Stimulated activated CD8-positive, alpha-beta memory T cell treated with anti-CD3 and anti-CD28 coated beads, Interleukin-15, amount 100 ng/mL, for 1 hour (primary cell): ENCODE measurements around the gene TRIM51.
"Not testable (repeated sequence)": the region's sequence is repeated elsewhere in the genome, so short reads cannot be mapped to it uniquely, and the experiment has no call there.

Source experiments
- DNase-seq: peaks from one replicate; pipeline ENCODE4 v3.0.0-alpha.2; 2020; ENCODE audit warnings: low read depth

Gene TRIM51, protein sequence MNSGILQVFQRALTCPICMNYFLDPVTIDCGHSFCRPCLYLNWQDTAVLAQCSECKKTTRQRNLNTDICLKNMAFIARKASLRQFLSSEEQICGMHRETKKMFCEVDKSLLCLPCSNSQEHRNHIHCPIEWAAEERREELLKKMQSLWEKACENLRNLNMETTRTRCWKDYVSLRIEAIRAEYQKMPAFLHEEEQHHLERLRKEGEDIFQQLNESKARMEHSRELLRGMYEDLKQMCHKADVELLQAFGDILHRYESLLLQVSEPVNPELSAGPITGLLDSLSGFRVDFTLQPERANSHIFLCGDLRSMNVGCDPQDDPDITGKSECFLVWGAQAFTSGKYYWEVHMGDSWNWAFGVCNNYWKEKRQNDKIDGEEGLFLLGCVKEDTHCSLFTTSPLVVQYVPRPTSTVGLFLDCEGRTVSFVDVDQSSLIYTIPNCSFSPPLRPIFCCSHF

DNA sequence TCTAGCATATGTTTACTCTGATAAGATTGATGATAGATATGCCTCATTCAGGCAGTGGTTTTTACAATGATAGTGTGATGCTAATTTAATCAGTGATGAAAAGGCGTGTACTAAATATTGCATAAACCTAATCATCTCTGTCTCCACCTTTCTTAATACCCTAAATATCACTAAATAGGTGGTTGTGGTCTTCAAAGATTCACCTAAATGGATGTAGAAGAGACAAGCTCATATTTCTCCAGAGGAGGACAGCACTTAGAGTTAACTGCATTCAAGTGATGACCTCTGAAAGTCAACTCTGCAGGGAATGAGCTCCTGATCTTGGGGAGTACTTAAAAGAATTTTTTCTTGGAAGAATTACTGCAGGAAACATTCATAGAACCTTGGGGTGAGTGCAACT is at the start of gene TRIM51:
TSS of gene TRIM51 (plus strand) at position 301 of the 400 bp plus-strand sequence. CDS start 2,132 bp downstream, outside the sequence.
- not testable (repeated sequence) for DNase-seq

GRCh38 chr11:55838452-55838851 is 44.6 kb upstream of the TRIM51 start, which contains the start of gene OR5D16:
OR5D16 (plus strand) TSS chr11:55838752; CDS start chr11:55838752, 0 bp downstream.
- no peak for DNase-seq

GRCh38 chr11:55847453-55847852 is 35.6 kb upstream of the TRIM51 start:
- no peak for DNase-seq

GRCh38 chr11:55849037-55849436 is 34.1 kb upstream of the TRIM51 start:
- no peak for DNase-seq

GRCh38 chr11:55852141-55852540 is 31.0 kb upstream of the TRIM51 start:
- no peak for DNase-seq

- no peak for DNase-seq
Measured at GRCh38 chr11:55854704-55855103, 28.4 kb upstream of the TRIM51 start.

DNA sequence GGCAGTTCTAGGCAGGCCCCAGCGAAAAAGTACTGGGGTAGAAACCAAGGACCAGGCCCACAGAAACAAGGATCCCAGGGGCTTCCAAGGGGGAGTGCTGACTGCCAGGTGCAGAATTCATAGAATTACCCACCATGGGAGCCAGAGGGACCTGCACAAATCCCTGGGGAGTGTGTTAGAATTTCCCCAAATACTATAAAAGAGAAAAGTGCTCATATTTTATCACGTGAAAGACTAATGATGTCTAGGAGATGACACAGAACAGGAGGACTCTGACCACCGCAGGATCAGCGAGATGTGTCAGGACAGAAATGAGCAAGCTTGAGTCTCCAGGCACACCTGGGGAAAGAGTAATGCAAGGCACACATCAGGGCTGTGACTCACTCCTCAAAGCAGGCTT is 15.7 kb upstream of the TRIM51 start:
- DNase-seq = not testable (repeated sequence)

DNA sequence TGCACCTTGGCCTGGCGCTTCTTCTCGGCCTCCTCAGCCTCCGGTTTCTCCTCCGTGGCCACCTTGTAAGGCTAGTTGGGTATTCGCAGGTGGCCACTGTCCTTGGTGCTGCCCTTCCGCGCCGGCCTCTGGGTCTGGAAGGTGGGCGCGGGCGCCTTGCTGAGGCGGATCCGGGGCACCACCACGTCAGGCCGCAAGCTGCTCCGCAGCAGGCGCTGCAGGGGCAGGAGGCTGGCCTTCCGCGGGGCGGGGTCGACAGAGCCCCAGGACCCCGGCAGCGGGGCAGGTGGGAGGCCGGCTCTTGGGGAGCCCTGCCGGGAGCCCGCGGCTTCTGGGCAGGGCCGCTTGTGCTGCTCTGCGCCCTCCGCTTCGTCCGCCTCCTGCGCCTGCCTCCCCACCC is 10.4 kb upstream of the TRIM51 start:
- not testable (repeated sequence) for DNase-seq

- not testable (repeated sequence) for DNase-seq
Measured at GRCh38 chr11:55873146-55873545, 10.0 kb upstream of the TRIM51 start.

GRCh38 chr11:55884995-55885394 is 1.9 kb downstream of the TRIM51 start:
- DNase-seq = not testable (repeated sequence)

GRCh38 chr11:55885481-55885880 is 2.4 kb downstream of the TRIM51 start:
- not testable (repeated sequence) for DNase-seq

DNA sequence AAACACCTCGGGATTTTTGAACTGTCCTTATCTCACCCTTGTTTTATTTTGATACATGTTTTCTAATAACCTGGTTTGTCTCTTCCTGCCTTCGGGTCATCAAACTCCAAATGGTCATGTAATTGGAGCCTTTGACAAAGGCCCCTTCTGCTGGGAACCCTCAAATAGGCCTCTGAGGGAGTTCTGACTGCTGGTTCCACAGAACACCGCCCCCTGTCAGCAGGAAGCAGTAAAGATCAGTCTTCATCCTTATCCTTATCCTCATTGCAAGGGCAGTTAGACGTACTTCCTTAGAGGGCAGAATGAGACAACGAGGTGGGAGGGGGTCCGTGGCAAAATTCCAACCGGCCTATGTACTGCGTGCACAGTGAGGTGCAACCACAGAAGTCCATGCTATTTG is 12.1 kb downstream of the TRIM51 start:
- no peak for DNase-seq

GRCh38 chr11:55902308-55902707 is 19.2 kb downstream of the TRIM51 start:
- DNase-seq = no peak

DNA sequence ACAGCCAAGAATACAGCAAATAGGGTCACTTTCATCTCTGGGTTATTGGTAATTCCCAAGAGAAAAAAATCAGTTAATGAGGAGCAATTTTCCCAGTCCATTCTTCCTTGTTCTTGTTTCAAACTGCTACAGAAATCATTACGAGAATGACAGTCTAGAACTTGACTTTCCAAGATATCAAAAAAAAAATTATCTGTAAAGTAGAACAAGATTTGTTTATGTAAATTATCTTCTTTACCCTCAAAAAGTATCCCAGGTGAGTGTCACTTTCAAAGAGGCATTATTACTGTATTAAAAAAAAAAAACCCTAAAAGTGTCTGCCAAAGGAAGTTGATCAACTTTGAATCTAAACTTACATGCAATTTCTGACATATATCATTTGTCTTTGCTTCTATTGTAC is 31.4 kb downstream of the TRIM51 start, which contains the start of gene OR5W2:
TSS of gene OR5W2 (minus strand) at position 101 of the 400 bp plus-strand sequence. CDS start at position 101, 0 bp downstream.
- DNase-seq = no peak

DNA sequence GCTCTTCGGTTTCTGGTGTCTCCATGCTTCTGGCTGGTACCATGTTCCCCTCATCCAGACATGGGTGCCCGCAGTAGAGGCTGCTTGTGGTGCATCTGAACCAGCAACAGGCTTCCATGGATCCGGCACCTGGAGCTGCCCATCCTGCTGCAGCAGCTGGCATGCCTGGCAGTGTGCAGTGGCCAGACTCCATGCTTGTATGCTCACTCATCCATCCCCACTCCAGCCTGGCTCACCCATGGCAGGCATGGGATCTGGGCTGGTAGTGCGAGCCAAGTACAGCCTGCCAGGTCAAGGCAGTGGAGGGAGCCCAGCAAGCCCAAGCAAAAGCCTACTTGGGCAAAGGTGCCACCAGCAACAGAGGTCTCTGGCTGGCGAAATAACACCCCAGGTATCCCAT is 37.4 kb downstream of the TRIM51 start:
- DNase-seq = no peak

- DNase-seq = no peak
Measured at GRCh38 chr11:55936300-55936699, 53.2 kb downstream of the TRIM51 start, which contains the start of gene OR5I1. OR5I1 (minus strand) TSS chr11:55936400; CDS start chr11:55936400, 0 bp downstream.
